OCI-LY3 (cell line): Measurements from ENCODE around the gene ZNF593OS.

Source experiments
- H2AFZ ChIP-seq: fragments of 200-600, 300-600 bp; shearing (Covaris generic); 2 replicates; pipeline ENCODE4 v1.6.0; 2014; ENCODE audit warnings: antibody characterized with exemption, low read depth, low read length
- H3K27ac ChIP-seq: fragments of 200-600, 300-600 bp; sonication (generic); 2 replicates; pipeline ENCODE4 v1.5.1; 2014; ENCODE audit warnings: mild to moderate bottlenecking, low read length, moderate library complexity, mixed read lengths
- H3K27me3 ChIP-seq: fragments of 200-600, 300-600 bp; sonication (generic); 2 replicates; pipeline ENCODE4 v1.6.1; 2014; ENCODE audit warnings: low read depth, low read length, mixed read lengths
- H3K36me3 ChIP-seq: fragments of 200-600, 300-600 bp; sonication (generic); replicated peaks from 2 replicates; pipeline ENCODE3; 2014; ENCODE audit warnings: low read depth, low read length, mixed read lengths
- H3K4me1 ChIP-seq: fragments of 300-600, 200-600 bp; sonication (generic); 2 replicates; pipeline ENCODE4 v1.6.1; 2014; ENCODE audit warnings: low read length, mixed read lengths
- H3K4me2 ChIP-seq: fragments of 200-600, 300-600 bp; sonication (generic); 2 replicates; pipeline ENCODE4 v1.6.1; 2014; ENCODE audit warnings: low read length, mixed read lengths
- H3K4me3 ChIP-seq: fragments of 300-600, 200-600 bp; sonication (generic); 2 replicates; pipeline ENCODE4 v1.5.1; 2014; ENCODE audit warnings: antibody characterized with exemption, mild to moderate bottlenecking, low read length, moderate library complexity
- H3K79me2 ChIP-seq: fragments of 300-600, 200-600 bp; shearing (Covaris generic); 2 replicates; pipeline ENCODE4 v1.6.1; 2014; ENCODE audit warnings: mild to moderate bottlenecking, low read length, mixed read lengths
- H3K9ac ChIP-seq: fragments of 300-600, 200-600 bp; shearing (Covaris generic); 2 replicates; pipeline ENCODE4 v1.6.0; 2014; ENCODE audit warnings: mild to moderate bottlenecking, low read length, moderate library complexity
- H3K9me3 ChIP-seq: fragments of 200-600, 300-600 bp; shearing (Covaris generic); 2 replicates; pipeline ENCODE4 v1.6.1; 2014; ENCODE audit warnings: low read length, mixed read lengths; ENCODE audit not compliant: insufficient read depth
- H4K20me1 ChIP-seq: fragments of 200-600, 300-600 bp; sonication (generic); 2 replicates; pipeline ENCODE4 v1.6.1; 2016; ENCODE audit warnings: low read length, mixed read lengths; ENCODE audit not compliant: insufficient read depth
- EZH2phosphoT487 ChIP-seq: fragments of 200-600 bp; shearing (Covaris generic); IDR thresholded peaks from 2 replicates; pipeline ENCODE4 v1.6.1; 2018; ENCODE audit warnings: antibody characterized with exemption, mixed run types, low read depth
- TF ChIP-seq, protein P1 (sequence below): fragments of 200-600, 300-600 bp; sonication (generic); IDR thresholded peaks from 2 replicates; pipeline ENCODE4 v1.5.1; 2014; ENCODE audit warnings: antibody characterized with exemption, low read length, low read depth

ZNF593OS gene

DNA sequence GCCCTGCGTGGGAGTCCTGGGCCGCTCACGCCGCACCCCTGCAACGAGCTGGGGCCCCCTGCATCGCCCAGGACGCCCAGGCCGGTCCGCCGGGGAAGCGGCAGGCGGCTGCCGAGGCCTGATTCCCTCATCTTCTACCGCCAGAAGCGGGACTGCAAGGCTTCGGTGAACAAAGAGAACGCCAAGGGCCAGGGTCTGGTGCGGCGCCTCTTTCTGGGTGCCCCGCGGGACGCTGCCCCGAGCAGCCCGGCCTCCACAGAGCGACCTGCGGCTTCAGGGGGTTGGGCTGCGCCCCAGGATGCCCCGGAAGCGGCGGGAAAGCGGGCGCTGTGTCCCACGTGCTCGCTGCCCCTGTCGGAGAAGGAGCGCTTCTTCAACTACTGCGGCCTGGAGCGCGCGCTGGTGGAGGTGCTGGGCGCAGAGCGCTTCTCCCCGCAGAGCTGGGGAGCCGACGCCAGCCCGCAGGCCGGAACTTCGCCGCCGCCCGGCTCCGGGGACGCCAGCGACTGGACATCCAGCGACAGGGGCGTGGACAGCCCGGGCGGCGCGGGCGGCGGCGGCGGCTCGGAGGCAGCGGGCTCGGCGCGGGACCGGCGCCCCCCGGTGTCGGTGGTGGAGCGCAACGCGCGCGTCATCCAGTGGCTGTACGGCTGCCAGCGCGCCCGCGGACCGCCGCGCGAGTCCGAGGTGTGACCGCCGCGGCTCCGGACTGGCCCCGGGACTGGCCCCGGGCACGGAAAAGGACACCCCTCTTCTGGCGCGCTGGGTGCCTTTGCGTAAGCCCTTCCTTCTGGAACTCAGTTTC, 10.0 kb downstream of the ZNF593OS start:
- H2AFZ ChIP-seq, result no peak overlapping the region
- H3K4me1 ChIP-seq, result peaks cover 11% of the 10 kb centered on the region
- no peaks in the 10 kb centered on the region for H4K20me1 ChIP-seq
- H3K79me2 ChIP-seq, result no peaks in the 10 kb centered on the region
- H3K4me2 ChIP-seq, result no peak overlapping the region
- no peaks in the 10 kb centered on the region for H3K27me3 ChIP-seq
- H3K9ac ChIP-seq, result no peak overlapping the region
- H3K27ac ChIP-seq, result no peak overlapping the region
- H3K36me3 ChIP-seq, result no peaks in the 10 kb centered on the region
- no peaks in the 10 kb centered on the region for H3K9me3 ChIP-seq
- no peak overlapping the region for H3K4me3 ChIP-seq
- TF ChIP-seq EZH2phosphoT487, result no peak
- TF ChIP-seq, protein P1, sequence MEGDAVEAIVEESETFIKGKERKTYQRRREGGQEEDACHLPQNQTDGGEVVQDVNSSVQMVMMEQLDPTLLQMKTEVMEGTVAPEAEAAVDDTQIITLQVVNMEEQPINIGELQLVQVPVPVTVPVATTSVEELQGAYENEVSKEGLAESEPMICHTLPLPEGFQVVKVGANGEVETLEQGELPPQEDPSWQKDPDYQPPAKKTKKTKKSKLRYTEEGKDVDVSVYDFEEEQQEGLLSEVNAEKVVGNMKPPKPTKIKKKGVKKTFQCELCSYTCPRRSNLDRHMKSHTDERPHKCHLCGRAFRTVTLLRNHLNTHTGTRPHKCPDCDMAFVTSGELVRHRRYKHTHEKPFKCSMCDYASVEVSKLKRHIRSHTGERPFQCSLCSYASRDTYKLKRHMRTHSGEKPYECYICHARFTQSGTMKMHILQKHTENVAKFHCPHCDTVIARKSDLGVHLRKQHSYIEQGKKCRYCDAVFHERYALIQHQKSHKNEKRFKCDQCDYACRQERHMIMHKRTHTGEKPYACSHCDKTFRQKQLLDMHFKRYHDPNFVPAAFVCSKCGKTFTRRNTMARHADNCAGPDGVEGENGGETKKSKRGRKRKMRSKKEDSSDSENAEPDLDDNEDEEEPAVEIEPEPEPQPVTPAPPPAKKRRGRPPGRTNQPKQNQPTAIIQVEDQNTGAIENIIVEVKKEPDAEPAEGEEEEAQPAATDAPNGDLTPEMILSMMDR, result no peak

DNA sequence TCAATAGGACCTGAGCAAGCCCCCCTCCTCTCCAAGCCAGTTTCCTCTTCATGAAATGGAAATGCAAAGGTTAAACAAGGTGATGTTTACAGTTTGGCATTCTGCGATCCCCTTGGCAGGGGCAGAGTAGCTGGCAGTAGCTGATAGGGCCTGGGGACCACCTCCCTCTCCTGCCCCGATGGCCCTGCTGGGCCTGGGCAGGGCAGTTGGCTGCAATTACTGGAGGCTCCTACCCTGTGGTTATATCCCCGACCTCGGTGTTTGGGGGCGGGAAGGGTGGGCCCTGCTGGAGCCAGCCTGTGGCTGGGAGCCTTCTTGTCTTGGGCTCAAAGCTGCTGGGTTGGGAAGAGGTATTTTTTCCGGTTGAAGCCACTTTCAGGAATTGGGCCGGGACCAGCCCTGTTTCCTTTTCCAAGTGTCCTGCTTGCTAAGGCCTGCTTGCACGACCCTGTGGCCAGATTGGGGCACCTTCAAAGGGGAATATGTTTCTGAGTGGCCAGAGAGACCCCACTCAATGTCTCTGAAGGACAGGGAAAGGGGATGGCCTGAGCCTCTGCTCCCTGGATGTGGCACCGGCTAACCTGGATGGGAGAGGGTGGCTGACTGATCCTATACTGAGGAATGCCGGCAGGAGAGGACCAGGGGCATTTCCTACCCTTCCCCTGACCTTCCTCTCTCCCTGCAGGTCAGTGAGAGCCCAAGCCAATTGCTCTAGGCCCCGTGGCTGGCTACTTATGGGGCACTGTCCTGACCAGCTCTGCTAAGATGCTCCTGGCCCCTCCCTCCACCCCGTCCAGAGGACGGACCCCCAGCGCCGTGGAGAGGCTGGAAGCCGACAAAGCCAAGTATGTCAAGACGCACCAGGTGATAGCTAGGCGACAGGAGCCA, 10.9 kb downstream of the ZNF593OS start:
- H3K9ac ChIP-seq, result no peak overlapping the region
- TF ChIP-seq EZH2phosphoT487, result no peak
- TF ChIP-seq, protein P1, result no peak
- no peak overlapping the region for H3K27ac ChIP-seq
- no peaks in the 10 kb centered on the region for H3K36me3 ChIP-seq
- no peaks in the 10 kb centered on the region for H4K20me1 ChIP-seq
- no peaks in the 10 kb centered on the region for H3K9me3 ChIP-seq
- H3K4me2 ChIP-seq, result no peak overlapping the region
- no peak overlapping the region for H3K4me3 ChIP-seq
- H3K79me2 ChIP-seq, result no peaks in the 10 kb centered on the region
- peaks cover 11% of the 10 kb centered on the region for H3K4me1 ChIP-seq
- H3K27me3 ChIP-seq, result no peaks in the 10 kb centered on the region
- H2AFZ ChIP-seq, result no peak overlapping the region

DNA sequence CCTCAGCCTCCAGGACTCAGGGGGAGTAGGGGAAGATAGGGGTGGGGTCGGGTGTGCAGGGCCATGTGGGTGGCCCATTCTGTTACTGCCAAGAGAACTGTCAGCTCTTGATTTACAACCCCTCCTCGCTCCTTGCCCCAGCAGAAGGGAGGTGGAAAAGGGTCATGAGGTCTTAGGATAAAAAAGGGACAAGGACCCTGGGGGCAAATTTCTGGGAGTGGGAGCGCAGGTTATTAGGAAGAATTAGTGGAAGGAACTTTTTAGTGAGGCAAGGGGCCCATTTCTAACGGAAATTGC, 11.9 kb downstream of the ZNF593OS start:
- TF ChIP-seq, protein P1, result no peak
- no peak for TF ChIP-seq EZH2phosphoT487
- no peak overlapping the region for H3K4me3 ChIP-seq
- H4K20me1 ChIP-seq, result no peaks in the 10 kb centered on the region
- no peaks in the 10 kb centered on the region for H3K9me3 ChIP-seq
- peaks cover 3% of the 10 kb centered on the region for H3K4me1 ChIP-seq
- H3K79me2 ChIP-seq, result no peaks in the 10 kb centered on the region
- no peak overlapping the region for H2AFZ ChIP-seq
- no peak overlapping the region for H3K9ac ChIP-seq
- H3K36me3 ChIP-seq, result no peaks in the 10 kb centered on the region
- H3K4me2 ChIP-seq, result no peak overlapping the region
- H3K27ac ChIP-seq, result no peak overlapping the region
- no peaks in the 10 kb centered on the region for H3K27me3 ChIP-seq
